ENCODE data around the gene MATN1.
"Not testable (repeated sequence)": the region's sequence is repeated elsewhere in the genome, so short reads cannot be mapped to it uniquely, and the experiment has no call there.

The MATN1 gene

GRCh38 chr1:30693822-30694221, 29.6 kb downstream of the MATN1 start:
- no peak for DNase-seq

DNA sequence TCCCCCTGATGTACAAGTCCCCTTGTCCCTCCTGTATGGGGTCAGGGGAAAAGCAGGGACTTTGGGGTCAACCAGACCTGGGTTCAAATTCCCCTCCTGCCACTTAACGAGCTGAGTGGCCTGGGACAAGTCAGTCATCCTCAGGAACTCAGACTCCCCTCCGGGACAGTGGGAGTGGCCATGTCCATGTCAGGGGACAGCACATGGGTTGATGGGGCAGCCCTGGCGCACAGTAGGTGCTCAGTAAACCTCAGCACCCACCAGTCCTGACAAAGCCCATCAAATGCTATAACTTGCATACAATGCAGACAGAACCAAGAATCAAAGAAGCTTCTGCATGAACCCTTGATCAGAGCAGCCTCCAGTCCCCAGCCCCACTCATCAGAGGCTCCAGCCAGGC, 30.0 kb downstream of the MATN1 start:
- DNase-seq = no peak

DNA sequence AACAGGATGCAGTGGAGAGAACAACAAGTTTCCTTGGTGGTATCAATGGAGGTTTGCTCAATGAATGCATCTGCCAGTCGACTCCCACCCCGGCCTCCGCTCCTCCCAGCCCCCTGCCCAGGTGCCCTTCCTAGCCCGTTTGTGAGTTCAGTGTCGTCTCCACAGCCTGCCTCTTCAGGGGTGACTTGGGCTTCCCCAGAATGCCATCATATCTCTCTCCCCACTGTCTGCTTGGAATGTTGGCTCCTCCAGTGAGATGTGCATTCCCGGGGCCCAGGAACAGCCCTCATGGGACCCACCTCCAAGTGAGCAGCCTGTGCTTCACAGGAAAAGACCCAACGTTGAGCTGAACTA, 30.5 kb downstream of the MATN1 start:
- DNase-seq = no peak

DNA sequence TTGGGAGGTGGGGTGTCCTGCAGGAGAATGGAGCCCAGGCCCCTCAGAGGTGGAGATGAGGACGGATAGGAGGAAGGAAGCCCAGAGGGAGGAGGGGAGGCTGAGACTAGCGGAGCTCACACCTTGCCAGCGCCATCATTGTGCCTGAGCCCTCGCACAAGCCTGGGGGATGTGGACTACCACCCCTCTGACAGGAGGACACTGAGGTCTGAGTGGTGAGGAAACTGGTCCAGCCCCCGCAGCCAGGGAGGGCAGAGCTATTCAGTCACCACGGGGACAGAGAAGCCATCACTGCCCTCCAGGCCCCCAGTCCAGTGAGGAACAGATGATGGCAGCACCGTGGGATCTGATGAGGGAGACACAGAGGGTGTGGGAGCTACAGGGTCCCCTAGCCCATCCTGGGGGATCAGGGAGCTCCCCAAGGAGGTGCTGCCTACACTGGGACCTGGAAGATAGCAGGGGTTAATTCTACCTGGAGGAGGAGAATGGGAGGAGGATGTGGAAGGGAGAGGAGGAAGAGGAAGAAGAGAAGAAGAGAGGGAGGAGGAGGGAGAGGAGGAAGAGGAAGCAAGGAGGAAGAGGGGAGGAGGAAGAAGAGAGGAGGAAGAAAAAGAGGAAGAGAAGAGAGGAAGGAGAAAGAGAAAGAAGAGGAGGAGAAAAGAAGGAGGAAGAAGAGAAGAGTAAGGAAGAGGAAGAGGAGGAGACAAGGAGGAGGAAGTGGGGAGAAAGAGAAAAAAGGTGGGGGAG, 31.0 kb downstream of the MATN1 start:
- DNase-seq = no peak

GRCh38 chr1:30691480-30691879, 31.9 kb downstream of the MATN1 start:
- DNase-seq = no peak

GRCh38 chr1:30689901-30690645, 33.3 kb downstream of the MATN1 start:
- DNase-seq = no peak

DNA sequence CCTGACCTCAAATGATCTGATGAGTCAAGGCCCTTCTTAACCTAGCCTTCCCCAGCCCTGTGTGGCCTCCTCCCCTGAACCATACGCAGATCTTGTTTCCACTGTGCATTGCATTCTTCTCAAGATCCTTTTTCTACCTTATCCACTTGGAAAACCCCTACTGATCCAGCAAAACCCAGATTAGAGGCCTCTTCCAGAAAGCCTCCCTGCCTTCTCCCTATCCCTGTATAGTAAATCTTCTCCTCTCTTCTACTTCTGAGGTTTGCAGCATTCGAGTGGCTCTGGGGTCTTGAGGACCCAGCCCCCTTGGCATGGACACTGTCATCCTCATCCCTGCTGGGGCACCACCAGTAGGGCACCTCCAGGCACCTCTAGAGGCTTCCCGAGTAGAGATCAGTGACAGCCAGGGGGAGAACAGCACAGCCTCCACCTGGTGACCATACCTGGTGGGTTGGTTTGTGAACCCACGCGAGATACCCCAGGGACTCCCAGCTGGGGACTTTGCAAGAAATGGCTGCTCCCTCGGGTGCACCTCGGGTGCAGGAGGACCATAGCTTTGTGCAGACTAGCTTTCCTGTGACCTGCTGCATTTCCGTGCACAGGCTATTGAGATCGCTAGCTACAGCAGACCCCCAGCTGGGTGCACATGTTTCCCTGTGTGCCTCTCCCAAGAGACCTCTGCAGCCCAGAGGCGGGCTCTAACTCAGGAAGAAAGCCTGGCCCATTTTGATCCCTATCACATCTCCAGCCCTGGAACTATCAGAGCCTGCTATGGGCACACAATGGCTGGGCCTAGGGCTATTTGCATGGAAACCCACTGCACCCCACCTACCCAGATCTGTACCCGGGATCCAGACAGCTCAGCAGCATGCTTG, 34.2 kb downstream of the MATN1 start:
- DNase-seq = no peak

DNA sequence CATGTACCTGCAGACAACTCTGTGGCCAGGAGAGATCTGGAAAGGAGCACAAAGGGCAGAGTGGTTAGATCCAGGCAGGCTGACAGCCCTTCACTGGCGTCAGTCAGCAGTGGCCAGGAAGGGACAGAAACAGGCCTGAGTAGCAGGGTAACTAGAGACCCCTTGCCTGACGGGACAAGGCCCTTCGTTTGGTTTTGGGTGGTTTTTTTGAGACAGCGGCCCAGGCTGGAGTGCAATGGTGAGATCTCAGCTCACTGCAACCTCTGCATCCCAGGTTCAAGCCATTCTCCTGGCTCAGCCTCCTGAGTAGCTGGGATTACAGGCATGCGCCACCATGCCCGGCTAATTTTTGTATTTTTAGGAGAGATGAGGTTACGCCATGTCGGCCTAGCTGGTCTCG, 34.9 kb downstream of the MATN1 start:
- not testable (repeated sequence) for DNase-seq

- DNase-seq = no peak
Measured at GRCh38 chr1:30687886-30688285, 35.5 kb downstream of the MATN1 start.

DNA sequence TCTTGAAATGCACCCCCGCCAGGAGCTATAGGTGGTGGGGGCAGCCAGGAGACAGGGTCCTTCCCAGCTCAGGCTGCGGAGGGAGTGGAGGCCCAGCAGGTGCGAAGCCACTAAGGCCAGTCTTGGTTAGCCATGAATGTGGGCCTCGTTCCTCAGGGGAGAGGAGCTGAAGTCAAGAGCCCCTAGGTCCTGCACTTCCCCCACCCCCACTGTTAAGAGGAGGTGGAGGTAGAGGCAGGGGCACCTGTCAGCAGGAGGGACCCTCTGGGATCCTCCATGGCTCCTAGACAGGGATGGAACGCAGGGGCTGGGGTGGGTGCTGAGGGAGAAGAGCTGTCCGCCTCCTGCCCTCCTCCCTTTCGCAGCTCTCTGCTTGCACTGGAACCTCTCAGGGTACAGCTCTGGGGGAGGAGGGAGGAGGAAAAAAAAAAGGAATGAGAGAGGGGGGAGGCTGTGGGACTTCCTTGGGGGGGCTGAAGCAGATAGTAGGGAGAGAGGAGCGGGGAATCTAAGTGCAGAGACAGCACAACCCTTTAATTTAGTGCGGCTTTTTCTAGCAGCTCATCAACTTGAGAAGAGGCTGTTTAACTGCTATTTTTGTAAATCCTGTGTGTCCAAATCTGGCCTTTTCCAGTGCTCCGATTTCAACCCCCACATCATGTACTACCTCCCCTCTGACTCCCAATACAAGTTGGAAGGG, 37.0 kb downstream of the MATN1 start:
- DNase-seq = no peak

- DNase-seq = no peak
Measured at GRCh38 chr1:30685796-30686165, 37.6 kb downstream of the MATN1 start.

- no peak for DNase-seq
Measured at GRCh38 chr1:30684881-30685795, 38.2 kb downstream of the MATN1 start.

- no peak for DNase-seq
Measured at GRCh38 chr1:30684259-30684658, 39.1 kb downstream of the MATN1 start.

GRCh38 chr1:30683699-30684098, 39.7 kb downstream of the MATN1 start:
- DNase-seq = no peak

GRCh38 chr1:30682396-30683275, 40.7 kb downstream of the MATN1 start:
- no peak for DNase-seq

- no peak for DNase-seq
Measured at GRCh38 chr1:30681782-30682181, 41.6 kb downstream of the MATN1 start.

DNA sequence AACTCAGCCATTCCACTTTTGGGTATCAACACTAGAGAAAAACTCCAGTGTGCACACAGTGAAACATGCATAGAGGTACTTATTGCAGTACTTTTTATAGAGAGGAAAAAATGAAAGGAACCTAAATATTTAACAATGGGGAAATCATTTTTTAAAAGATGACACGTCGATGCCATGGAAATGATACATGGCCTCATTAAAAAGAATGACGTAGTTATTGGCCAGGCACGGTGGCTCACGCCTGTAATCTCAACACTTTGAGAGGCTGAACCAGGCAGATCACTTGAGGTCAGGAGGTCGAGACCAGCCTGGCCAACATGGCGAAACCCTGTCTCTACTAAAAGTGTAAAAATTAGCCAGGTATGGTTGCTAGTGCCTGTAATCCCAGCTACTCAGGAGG, 42.5 kb downstream of the MATN1 start:
- no peak for DNase-seq

GRCh38 chr1:30680429-30680828, 43.0 kb downstream of the MATN1 start:
- DNase-seq = no peak

- no peak for DNase-seq
Measured at GRCh38 chr1:30679976-30680305, 43.4 kb downstream of the MATN1 start.

DNA sequence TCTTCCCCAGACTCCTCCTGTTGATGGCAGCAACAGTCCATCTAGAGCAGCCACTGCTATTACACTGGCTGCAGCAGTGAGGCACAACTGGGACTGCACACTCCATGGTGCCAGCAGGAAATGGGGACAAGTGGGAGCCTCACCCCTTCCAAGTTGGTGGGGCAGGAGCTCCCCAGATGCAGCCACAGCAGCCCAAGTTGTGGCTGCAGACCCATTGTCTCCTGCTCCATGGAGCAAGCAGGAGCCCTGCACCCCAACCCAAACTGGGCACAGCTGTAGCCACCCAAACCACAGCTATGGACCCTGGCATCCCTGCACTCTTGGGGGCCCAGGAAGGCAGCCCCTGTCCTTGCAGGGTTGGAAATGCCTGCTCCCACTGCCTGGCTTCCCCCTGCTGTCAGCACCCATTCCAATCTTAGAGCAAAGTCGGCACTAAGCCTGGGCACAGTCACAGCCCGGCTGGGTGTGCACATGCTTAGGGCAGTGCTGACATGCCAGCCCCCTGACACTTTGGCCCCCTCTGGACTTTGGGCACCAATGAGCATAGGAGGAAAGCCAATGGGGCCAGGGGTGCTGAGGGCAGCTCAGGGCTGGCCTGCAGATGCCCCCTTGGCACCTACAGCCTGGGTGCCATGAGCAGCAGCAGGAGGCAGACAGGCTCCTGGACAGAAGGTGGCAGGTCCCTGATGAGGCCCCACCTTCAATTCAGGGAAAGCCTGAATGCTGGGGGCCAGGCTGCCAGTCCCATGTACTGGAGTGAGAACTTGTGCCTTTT, 44.0 kb downstream of the MATN1 start:
- DNase-seq = no peak
